HG03378 (cell line): Measurements from ENCODE around the gene RAB1B.
"Not testable (repeated sequence)": the region's sequence is repeated elsewhere in the genome, so short reads cannot be mapped to it uniquely, and the experiment has no call there.

Source experiments
- ATAC-seq: cut with Tn5 transposase; IDR thresholded peaks from one replicate; pipeline ENCODE4 v1.9.1; 2021; ENCODE audit warnings: mild to moderate bottlenecking, moderate library complexity; ENCODE audit not compliant: unreplicated experiment

The RAB1B gene

GRCh38 chr11:66239511-66239910 lies 28.9 kb upstream of the RAB1B start:
- no peak for ATAC-seq

GRCh38 chr11:66239998-66240780 lies 28.2 kb upstream of the RAB1B start:
- ATAC-seq: no peak

GRCh38 chr11:66240781-66241136 lies 27.7 kb upstream of the RAB1B start:
- no peak for ATAC-seq

- no peak for ATAC-seq
Measured at GRCh38 chr11:66242095-66242765, 26.2 kb upstream of the RAB1B start.

GRCh38 chr11:66243782-66244535 lies 24.5 kb upstream of the RAB1B start:
- ATAC-seq: no peak

- no peak for ATAC-seq
Measured at GRCh38 chr11:66247295-66247694, 21.1 kb upstream of the RAB1B start.

- no peak for ATAC-seq
Measured at GRCh38 chr11:66247801-66248200, 20.6 kb upstream of the RAB1B start.

- ATAC-seq: no peak
Measured at GRCh38 chr11:66248903-66249302, 19.5 kb upstream of the RAB1B start.

- no peak for ATAC-seq
Measured at GRCh38 chr11:66251809-66252208, 16.6 kb upstream of the RAB1B start.

GRCh38 chr11:66253081-66253480 lies 15.4 kb upstream of the RAB1B start:
- not testable (repeated sequence) for ATAC-seq

GRCh38 chr11:66258473-66258893 lies 10.0 kb upstream of the RAB1B start:
- ATAC-seq: no peak

GRCh38 chr11:66259225-66259624 lies 9.2 kb upstream of the RAB1B start:
- ATAC-seq: no peak

GRCh38 chr11:66259956-66260355 lies 8.5 kb upstream of the RAB1B start:
- no peak for ATAC-seq

GRCh38 chr11:66261578-66261977 lies 6.9 kb upstream of the RAB1B start:
- no peak for ATAC-seq

- no peak for ATAC-seq
Measured at GRCh38 chr11:66262191-66262590, 6.2 kb upstream of the RAB1B start.

- no peak for ATAC-seq
Measured at GRCh38 chr11:66262696-66263095, 5.7 kb upstream of the RAB1B start.

GRCh38 chr11:66263231-66263630 lies 5.2 kb upstream of the RAB1B start:
- ATAC-seq: no peak

GRCh38 chr11:66263785-66264184 lies 4.7 kb upstream of the RAB1B start:
- ATAC-seq: no peak

GRCh38 chr11:66264383-66264782 lies 4.1 kb upstream of the RAB1B start:
- ATAC-seq: no peak

- ATAC-seq: no peak
Measured at GRCh38 chr11:66264914-66265313, 3.5 kb upstream of the RAB1B start.

- no peak for ATAC-seq
Measured at GRCh38 chr11:66265531-66266377, 2.7 kb upstream of the RAB1B start.
